Tibial nerve (tissue), 3 donors: Measurements from ENCODE around the gene BGN.

ENCODE experiments used
- CTCF ChIP-seq, 5 experiments: fragments of 200-600 bp in 3 of 5; fragments of 450-650 bp in 2 of 5; sonication (generic) in 3 of 5; IDR thresholded peaks; one replicate each; pipeline ENCODE4 v1.5.1; 2016 to 2019; ENCODE audit warnings: antibody characterized with exemption in 5 of 5, mild to moderate bottlenecking in 3 of 5, moderate library complexity in 2 of 5
- POLR2A ChIP-seq, 2 donors: fragments of 450-650 bp; IDR thresholded peaks; one replicate each; pipeline ENCODE4 v1.6.1; 2017; ENCODE audit warnings: antibody characterized with exemption in 2 of 2, mild to moderate bottlenecking in 2 of 2, moderate library complexity in 2 of 2

- TF ChIP-seq CTCF (IDR thresholded peaks at IDR 0.05), result peak; percentile 73 to 94 (median 83)
- TF ChIP-seq POLR2A (IDR thresholded peaks at IDR 0.05), result no peak
Observed at GRCh38 chrX:153507484-153508178, 12.9 kb downstream of the BGN start.
